NCI-H1417 treated with DMSO at 0.1 percent for 48 hours (cell line): Measurements from ENCODE around the gene MIOS.

Experiments
- DNase-seq: peaks from one replicate; lab custom pipeline; 2025; lab: John Stamatoyannopoulos, UW

Gene MIOS

GRCh38 chr7:7566651-7567611, at the start of gene MIOS:
Gene MIOS, plus strand, starts transcription at chr7:7566884. Its CDS starts 5,592 bp downstream, at chr7:7572476.
- DNase-seq = no peak

- no peak for DNase-seq
Measured at GRCh38 chr7:7517754-7518153, 48.9 kb upstream of the MIOS start.

- no peak for DNase-seq
Measured at GRCh38 chr7:7519056-7519455, 47.6 kb upstream of the MIOS start.

- DNase-seq = no peak
Measured at GRCh38 chr7:7519528-7519927, 47.2 kb upstream of the MIOS start.

GRCh38 chr7:7521259-7521658, 45.4 kb upstream of the MIOS start:
- DNase-seq = no peak

- no peak for DNase-seq
Measured at GRCh38 chr7:7522421-7522820, 44.3 kb upstream of the MIOS start.

- DNase-seq = no peak
Measured at GRCh38 chr7:7524121-7524520, 42.6 kb upstream of the MIOS start.

GRCh38 chr7:7526006-7526405, 40.7 kb upstream of the MIOS start:
- no peak for DNase-seq

- DNase-seq = no peak
Measured at GRCh38 chr7:7527047-7527446, 39.6 kb upstream of the MIOS start.

GRCh38 chr7:7529328-7529727, 37.4 kb upstream of the MIOS start:
- peak; percentile 87 for DNase-seq

- DNase-seq = no peak
Measured at GRCh38 chr7:7533831-7534430, 32.8 kb upstream of the MIOS start.

- DNase-seq = no peak
Measured at GRCh38 chr7:7535691-7536090, 31.0 kb upstream of the MIOS start, which contains the start of gene COL28A1. Gene COL28A1, minus strand, starts transcription at chr7:7535873. Its CDS starts 2,998 bp downstream, at chr7:7532875.

GRCh38 chr7:7536396-7537019, 30.2 kb upstream of the MIOS start:
- DNase-seq = no peak

- no peak for DNase-seq
Measured at GRCh38 chr7:7537711-7538110, 29.0 kb upstream of the MIOS start.

- no peak for DNase-seq
Measured at GRCh38 chr7:7539152-7539551, 27.5 kb upstream of the MIOS start.

GRCh38 chr7:7539711-7540110, 27.0 kb upstream of the MIOS start:
- no peak for DNase-seq

GRCh38 chr7:7542251-7542835, 24.3 kb upstream of the MIOS start:
- no peak for DNase-seq

GRCh38 chr7:7548407-7548806, 18.3 kb upstream of the MIOS start:
- no peak for DNase-seq

- DNase-seq = no peak
Measured at GRCh38 chr7:7550663-7551062, 16.0 kb upstream of the MIOS start.

GRCh38 chr7:7552199-7552598, 14.5 kb upstream of the MIOS start:
- DNase-seq = no peak

GRCh38 chr7:7553386-7553785, 13.3 kb upstream of the MIOS start:
- DNase-seq = no peak

GRCh38 chr7:7554021-7554432, 12.7 kb upstream of the MIOS start:
- DNase-seq = peak; percentile 60
